Heart left ventricle (tissue), 16 donors: ENCODE data around the gene BCLAF3. TPM values are rescaled to one million over a fixed set of nuclear protein-coding genes. Genes with fewer than 3 reads are reported as not detected.

Experiments
- ATAC-seq, 4 donors: fragments of 200-7000 bp; cut with Tn5 transposase; one replicate each; pipeline ENCODE4 v1.9.1; 2020 to 2022; ENCODE audit warnings: moderate library complexity in 4 of 4, mild to moderate bottlenecking in 3 of 4, moderate number of reproducible peaks in 1 of 4
- DNase-seq, 5 donors: peaks; one replicate each; pipeline ENCODE4 v3.0.0-alpha.2; 2020
- H3K27ac ChIP-seq, 12 donors: fragments of 200-600 bp; sonication (generic) in 4 of 12; one replicate each; pipeline versions ENCODE4 v1.5.0 to v1.8.0; 2016 to 2022; ENCODE audit warnings: mild to moderate bottlenecking in 2 of 12
- H3K27me3 ChIP-seq, 9 donors: fragments of 200-600 bp; sonication (generic) in 2 of 9; one replicate each; pipeline versions ENCODE4 v1.5.1 to v1.8.0; 2016 to 2022; ENCODE audit warnings: mild to moderate bottlenecking in 3 of 9
- H3K36me3 ChIP-seq, 9 donors: fragments of 200-600 bp; sonication (generic) in 2 of 9; one replicate each; pipeline versions ENCODE4 v1.5.0 to v1.8.0; 2018 to 2022; ENCODE audit warnings: mild to moderate bottlenecking in 2 of 9
- H3K4me1 ChIP-seq, 12 donors: fragments of 200-600 bp; sonication (generic) in 4 of 12; one replicate each; pipeline versions ENCODE4 v1.5.0 to v1.8.0; 2016 to 2022; ENCODE audit warnings: mild to moderate bottlenecking in 3 of 12
- H3K4me3 ChIP-seq, 12 donors: fragments of 200-600 bp; sonication (generic) in 4 of 12; one replicate each; pipeline versions ENCODE4 v1.5.0 to v1.8.0; 2017 to 2022; ENCODE audit warnings: mild to moderate bottlenecking in 9 of 12, moderate library complexity in 4 of 12
- H3K9me3 ChIP-seq, 12 donors: fragments of 200-600 bp; sonication (generic) in 4 of 12; one replicate each; pipeline versions ENCODE4 v1.5.0 to v1.8.0; 2016 to 2022; ENCODE audit warnings: mild to moderate bottlenecking in 1 of 12
- CTCF ChIP-seq, 12 donors: fragments of 200-600 bp; sonication (generic) in 4 of 12; IDR thresholded peaks; one replicate each; pipeline versions ENCODE4 v1.5.0 to v1.8.0; 2018 to 2022; ENCODE audit warnings: antibody characterized with exemption in 12 of 12, mild to moderate bottlenecking in 5 of 12
- POLR2A ChIP-seq, 2 donors: fragments of 450-650 bp; IDR thresholded peaks; one replicate each; pipeline ENCODE4 v1.6.1; 2017; ENCODE audit warnings: antibody characterized with exemption in 2 of 2, mild to moderate bottlenecking in 2 of 2, moderate library complexity in 2 of 2
- WGBS, 4 donors: extraction: QIAGEN DNeasy Blood & Tissue Kit in 2 of 4; methylation state at CpG; one replicate each; pipeline versions ENCODE4 v1.1.5 to v1.1.7; 2013 to 2018; 5-methylcytosine and 5-hydroxymethylcytosine counted together
- intact Hi-C, 10 donors: fragments of 100-400 bp; cut with DNase I; formaldehyde crosslinking; loops; one replicate each; pipeline versions ENCODE4 v1.11.1 to v1.14.2; 2022
- polyA plus RNA-seq, 2 donors: library from polyadenylated mRNA; stranded (reverse); fragments of 200-250 nt; gene quantifications; one replicate each; pipeline ENCODE4 v1.2.3, GENCODE V29; 2013
- total RNA-seq, 9 donors: library from RNA; depleted of rRNA in 2 of 9; stranded (reverse); fragments of >200 nt in 2 of 9; fragmentation: NEBNext Ultra II Directional in 3 of 9; extraction: Animal tissue kit (Norgen Biotek cat#: 25700) in 3 of 9; gene quantifications; one replicate each; pipeline versions ENCODE4 v1.1.0 to v1.2.4, GENCODE V29; 2016 to 2023
- donor health status: ischemic (EF 13 %, LVEDD 7.1; RV severe dilation, severe dysfunction).
- donor health status: healthy with polysubstance abuse.
- donor health status: DM: no; HTN: yes; CAD: no.
- donor health status: DM: no; HTN: no; CAD: no.
- donor health status: ischemic (EF 25% LVEDD 6.9; RV normal size, moderate dysfunction).
- donor health status: ischemic (EF 25% LVEDD 5.7; RV mildly dilated, moderate dysfunction).
- donor health status: healthy.
- donor health status: DM: yes; HTN: yes; CAD: no.
- donor health status: ischemic (EF 35%, LVEDD 5.7; RV mildly dilated, moderate dysfunction).
- donor health status: nonischemic (EF 11% LVEDD 7.7; RV severe dilation, severe dysfunction).
- donor health status: DM: yes; HTN: yes; CAD: no.
- donor health status: PGD.
- donor health status: ischemic (EF 29% LVEDD 5.4; RV normal size, mild dysfunction).
- donor health status: nonischemic (EF 23%, LVEDD 6.1; RV moderate dilation, normal function).

Gene BCLAF3
- total and polyA plus RNA-seq, 11 donors = 2.0 to 10.6 (median 6.4) TPM

- ATAC-seq (no peak), DNase-seq (no peak)
- no peak for TF ChIP-seq POLR2A (IDR thresholded peaks at IDR 0.05)
- no peak for TF ChIP-seq CTCF (IDR thresholded peaks at IDR 0.05)
- intact Hi-C loops = no loop called here
- peaks cover 0 to 5% (median 0%) of the 10 kb centered on the region in 12 donors for H3K4me1 ChIP-seq
- peaks cover 0 to 15% (median 0%) of the 10 kb centered on the region in 12 donors for H3K9me3 ChIP-seq
- H3K27ac ChIP-seq = no peak overlapping the region
- no peaks in the 10 kb centered on the region for H3K27me3 ChIP-seq
- no peaks in the 10 kb centered on the region for H3K36me3 ChIP-seq
- no peak overlapping the region for H3K4me3 ChIP-seq
These were observed 15.0 kb downstream of the BCLAF3 start for GRCh38 chrX:19975845-19976244.

- intact Hi-C loops = no loop called here
- no peak for DNase-seq
These were observed 17.9 kb downstream of the BCLAF3 start for GRCh38 chrX:19972984-19973383.

GRCh38 chrX:19968276-19968675 is 22.6 kb downstream of the BCLAF3 start:
- Histone ChIP-seq H3K27ac (no peak overlapping the region), H3K4me1 (no peaks in the 10 kb centered on the region), H3K27me3 (peaks cover 0 to 5% (median 0%) of the 10 kb centered on the region in 9 donors), H3K36me3 (peaks cover 0 to 35% (median 10%) of the 10 kb centered on the region in 9 donors), H3K9me3 (no peaks in the 10 kb centered on the region), H3K4me3 (no peak overlapping the region)
- intact Hi-C loops = no loop called here
- WGBS, 4 donors = 83 to 90% (median 87%) methylated on average over 6 of the region's 6 CpGs
- ATAC-seq (no peak), DNase-seq (no peak)
- TF ChIP-seq POLR2A (IDR thresholded peaks at IDR 0.05) (no peak), CTCF (IDR thresholded peaks at IDR 0.05) (no peak)

More at GRCh38 chrX:19972984-19973383, 17.9 kb downstream of the BCLAF3 start:
- Histone ChIP-seq H3K4me1 (peaks cover 0 to 5% (median 0%) of the 10 kb centered on the region in 12 donors), H3K4me3 (no peak overlapping the region), H3K27me3 (no peaks in the 10 kb centered on the region), H3K27ac (no peak overlapping the region), H3K36me3 (peaks cover 0 to 5% (median 0%) of the 10 kb centered on the region in 9 donors), H3K9me3 (peaks cover 0 to 12% (median 0%) of the 10 kb centered on the region in 12 donors)
- TF ChIP-seq POLR2A (IDR thresholded peaks at IDR 0.05) (no peak), CTCF (IDR thresholded peaks at IDR 0.05) (no peak)
- no peak for ATAC-seq

- no peak for ATAC-seq
- peaks cover 0 to 5% (median 0%) of the 10 kb centered on the region in 9 donors for H3K27me3 ChIP-seq
- no peak for TF ChIP-seq POLR2A (IDR thresholded peaks at IDR 0.05)
- TF ChIP-seq CTCF (IDR thresholded peaks at IDR 0.05) = no peak
- no peak overlapping the region for H3K4me3 ChIP-seq
- DNase-seq = no peak
- H3K4me1 ChIP-seq = no peaks in the 10 kb centered on the region
- no peaks in the 10 kb centered on the region for H3K9me3 ChIP-seq
- H3K27ac ChIP-seq = no peak overlapping the region
- intact Hi-C loops = no loop called here
- peaks cover 0 to 39% (median 10%) of the 10 kb centered on the region in 9 donors for H3K36me3 ChIP-seq
- WGBS, 4 donors = 68 to 100% (median 88%) methylated on average over 1 of the region's 1 CpG
These were observed 24.8 kb downstream of the BCLAF3 start for GRCh38 chrX:19966056-19966455.
